ENCODE results near the gene CMTR1. TPM values are rescaled to one million over a fixed set of nuclear protein-coding genes. Genes with fewer than 3 reads are reported as not detected.
A peak's percentile ranks its signal among the peaks of the same experiment; 100 is the strongest.

CMTR1 gene
- polyA plus RNA-seq, 4 donors = 43.2 to 48.5 (median 45.4) TPM

GRCh38 chr6:37477191-37477590, 44.2 kb downstream of the CMTR1 start:
- no peak for DNase-seq (ENCODE audit: low read depth in 4 of 4, low spot score in 3 of 4)

GRCh38 chr6:37477656-37478435, 44.8 kb downstream of the CMTR1 start:
- DNase-seq (ENCODE audit: low read depth in 4 of 4, low spot score in 3 of 4) = no peak

- no peak for DNase-seq (ENCODE audit: low read depth in 4 of 4, low spot score in 3 of 4)
Measured at GRCh38 chr6:37478827-37479226, 45.8 kb downstream of the CMTR1 start.

- no peak for DNase-seq (ENCODE audit: low read depth in 4 of 4, low spot score in 3 of 4)
Measured at GRCh38 chr6:37479266-37479854, 46.3 kb downstream of the CMTR1 start.

- DNase-seq (ENCODE audit: low read depth in 4 of 4, low spot score in 3 of 4) = no peak
Measured at GRCh38 chr6:37480118-37480736, 47.2 kb downstream of the CMTR1 start.

- DNase-seq (ENCODE audit: low read depth in 4 of 4, low spot score in 3 of 4) = no peak
Measured at GRCh38 chr6:37480951-37481534, 48.0 kb downstream of the CMTR1 start.

- DNase-seq (ENCODE audit: low read depth in 4 of 4, low spot score in 3 of 4) = peak in 1 of 4 donors; percentile 74
Measured at GRCh38 chr6:37481711-37482605, 48.9 kb downstream of the CMTR1 start.

GRCh38 chr6:37482606-37483251, 49.7 kb downstream of the CMTR1 start:
- DNase-seq (ENCODE audit: low read depth in 4 of 4, low spot score in 3 of 4) = no peak

- DNase-seq (ENCODE audit: low read depth in 4 of 4, low spot score in 3 of 4) = no peak
Measured at GRCh38 chr6:37483252-37483901, 50.4 kb downstream of the CMTR1 start.

GRCh38 chr6:37483917-37484785, 51.1 kb downstream of the CMTR1 start:
- no peak for DNase-seq (ENCODE audit: low read depth in 4 of 4, low spot score in 3 of 4)

- no peak for DNase-seq (ENCODE audit: low read depth in 4 of 4, low spot score in 3 of 4)
Measured at GRCh38 chr6:37484786-37485170, 51.8 kb downstream of the CMTR1 start.

GRCh38 chr6:37485291-37485702, 52.3 kb downstream of the CMTR1 start:
- no peak for DNase-seq (ENCODE audit: low read depth in 4 of 4, low spot score in 3 of 4)

GRCh38 chr6:37486121-37486839, 53.3 kb downstream of the CMTR1 start:
- DNase-seq (ENCODE audit: low read depth in 4 of 4, low spot score in 3 of 4) = no peak

GRCh38 chr6:37487591-37488380, 54.8 kb downstream of the CMTR1 start:
- DNase-seq (ENCODE audit: low read depth in 4 of 4, low spot score in 3 of 4) = no peak

- DNase-seq (ENCODE audit: low read depth in 4 of 4, low spot score in 3 of 4) = no peak
Measured at GRCh38 chr6:37488476-37488875, 55.5 kb downstream of the CMTR1 start.

- no peak for DNase-seq (ENCODE audit: low read depth in 4 of 4, low spot score in 3 of 4)
Measured at GRCh38 chr6:37489697-37490336, 56.8 kb downstream of the CMTR1 start.

Measured in left renal pelvis (tissue), 4 donors.